ENCODE data around the gene MAMDC4.
"Not testable (repeated sequence)": the region's sequence is repeated elsewhere in the genome, so short reads cannot be mapped to it uniquely, and the experiment has no call there.

The MAMDC4 gene

DNA sequence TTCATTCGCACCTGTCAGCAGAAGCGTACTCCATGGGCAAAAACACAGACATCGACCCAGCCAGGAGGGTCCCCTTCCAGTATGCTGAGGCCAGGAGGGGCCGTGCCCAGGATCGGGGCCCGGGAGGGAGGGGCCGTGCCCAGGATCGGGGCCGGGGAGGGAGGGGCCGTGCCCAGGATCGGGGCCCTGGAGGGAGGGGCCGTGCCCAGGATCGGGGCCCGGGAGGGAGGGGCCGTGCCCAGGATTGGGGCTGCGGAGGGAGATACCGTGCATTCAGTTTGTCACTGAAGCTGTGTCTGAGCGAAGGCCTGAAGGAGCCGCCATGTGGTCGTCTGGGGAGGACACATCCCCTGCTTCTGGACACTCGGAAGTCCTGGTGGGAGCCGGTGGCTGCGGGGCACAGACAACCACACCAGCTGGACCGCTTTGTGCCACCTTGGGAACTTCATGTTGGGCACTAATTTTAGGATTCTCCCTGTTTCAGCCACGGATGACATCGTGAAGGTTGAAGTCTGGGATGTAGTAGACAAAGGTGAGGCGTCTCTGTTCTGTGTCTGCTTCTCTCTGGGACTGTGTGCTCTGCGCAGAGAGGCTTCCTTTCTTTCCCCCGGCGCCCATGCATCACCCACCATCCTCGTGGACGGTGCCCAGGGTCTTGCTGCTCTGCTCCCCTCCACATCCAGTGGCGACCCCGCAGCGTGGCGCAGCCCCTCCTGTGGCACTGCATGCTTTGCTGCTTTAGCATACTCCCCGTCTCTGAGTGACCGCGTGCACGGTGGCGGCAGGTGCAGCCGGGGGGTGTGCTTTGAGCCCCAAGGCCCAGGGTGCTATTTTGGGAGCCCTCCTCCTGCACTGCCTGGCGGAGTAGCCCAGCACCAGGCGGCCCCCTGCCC, 26.6 kb upstream of the MAMDC4 start:
- DNase-seq (ENCODE audit: low read depth) = no peak

GRCh38 chr9:136826188-136826541, 26.0 kb upstream of the MAMDC4 start:
- DNase-seq (ENCODE audit: low read depth) = no peak

DNA sequence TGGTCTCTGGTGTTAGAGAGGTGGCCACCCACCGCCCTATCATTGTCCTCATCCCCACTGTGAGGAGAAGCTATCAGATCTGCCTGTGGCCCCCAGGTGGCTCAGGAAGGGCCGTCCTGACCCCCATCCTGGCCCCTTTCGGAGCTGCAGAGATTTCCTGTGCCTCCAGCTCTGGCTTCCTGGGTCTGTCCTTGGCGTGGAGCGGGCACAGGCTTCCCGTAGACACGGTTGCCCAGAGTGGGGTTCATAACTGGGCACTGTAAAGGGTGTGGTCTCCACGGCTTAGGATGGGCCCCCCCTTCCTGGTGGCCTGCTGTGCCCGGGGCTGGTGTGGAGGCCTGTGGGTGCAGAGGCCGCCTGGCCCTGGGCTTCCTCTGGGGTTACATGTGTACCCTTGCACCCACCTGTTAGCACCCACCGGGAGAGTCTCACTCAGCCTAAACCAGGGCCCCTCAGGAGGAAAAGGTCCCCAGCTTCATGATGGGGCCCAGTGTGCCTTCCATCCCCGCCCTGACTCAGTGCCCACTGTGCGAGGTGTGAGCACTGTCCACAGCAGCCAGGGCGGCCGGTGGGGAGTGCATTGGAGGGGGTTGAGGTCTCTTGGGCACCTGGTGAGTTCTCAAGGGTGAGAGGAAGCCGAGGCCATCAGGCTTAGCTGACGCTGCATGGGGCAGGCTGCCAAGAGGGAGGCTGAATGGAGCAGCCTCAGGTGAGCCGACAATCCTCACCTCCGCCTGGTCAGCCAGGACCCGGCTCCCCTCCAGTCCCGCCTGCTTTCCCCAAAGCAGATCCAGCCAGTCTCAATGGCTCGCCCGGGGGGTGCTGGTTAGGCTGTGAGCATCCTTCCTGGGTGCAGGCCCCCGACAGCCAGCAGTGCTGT, 25.2 kb upstream of the MAMDC4 start:
- no peak for DNase-seq (ENCODE audit: low read depth)

DNA sequence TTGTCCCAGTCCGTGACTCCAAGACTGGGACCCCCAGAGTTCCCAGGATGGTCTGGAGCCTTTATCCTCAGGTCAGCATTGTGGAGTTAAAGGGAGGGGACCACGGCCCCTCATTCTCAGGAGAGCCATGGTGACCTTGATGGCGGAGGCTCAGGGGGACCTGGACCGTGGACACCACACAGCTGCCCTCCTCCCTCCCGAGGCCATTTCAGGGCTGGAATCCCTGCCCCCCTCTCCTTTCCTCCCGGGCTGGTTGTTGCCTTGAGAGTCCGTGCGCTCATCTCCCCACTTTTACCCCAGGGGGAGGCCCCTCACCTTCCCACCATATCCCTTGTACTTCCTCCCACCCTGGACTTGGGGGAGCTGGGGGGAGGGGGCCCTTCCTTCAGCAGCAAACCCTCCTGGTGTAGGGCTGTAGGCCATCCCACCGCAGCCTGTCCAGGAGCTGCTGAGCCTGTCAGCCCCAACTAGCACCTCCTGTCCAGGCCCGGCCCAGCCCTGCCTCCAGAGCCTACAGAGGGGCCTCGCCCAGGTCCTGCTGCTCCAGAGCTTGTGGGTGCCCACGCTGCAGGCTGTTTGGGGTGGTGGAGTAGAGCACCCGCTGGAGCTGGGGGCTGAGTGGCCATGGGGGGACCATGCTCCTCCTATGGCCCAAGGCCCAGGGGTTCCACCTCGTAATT, 24.2 kb upstream of the MAMDC4 start:
- DNase-seq (ENCODE audit: low read depth) = no peak

DNA sequence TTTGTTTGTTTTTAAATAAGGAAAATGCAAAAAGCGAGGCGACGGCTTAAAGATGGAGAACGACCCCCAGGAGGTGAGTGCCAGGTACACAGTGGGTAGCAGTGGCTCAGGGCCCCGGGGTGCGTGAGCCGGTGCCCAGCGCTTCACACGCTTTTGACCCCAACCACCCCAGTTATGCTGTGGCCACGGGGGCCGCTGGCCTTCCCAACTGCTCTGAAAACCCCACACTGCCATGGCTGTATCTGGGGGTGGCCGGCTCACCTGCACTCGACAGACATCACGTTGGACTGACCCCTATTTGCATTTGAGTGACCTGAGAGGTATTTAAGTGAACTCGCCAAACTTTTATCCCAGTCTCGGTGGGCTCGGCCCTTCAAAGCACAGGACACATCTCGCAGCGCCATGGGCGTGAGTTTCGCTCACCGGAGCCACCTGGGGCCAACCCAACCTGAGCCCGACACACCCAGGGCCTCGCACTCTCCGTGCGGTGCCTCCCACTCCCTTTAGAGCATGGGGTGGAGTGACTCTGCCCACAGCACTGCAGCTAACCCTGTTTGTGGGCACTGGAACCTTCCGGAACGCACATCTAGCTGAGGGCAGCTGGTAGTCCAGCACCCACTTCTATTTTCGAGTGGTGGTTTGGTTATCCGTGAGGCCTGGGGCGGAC, 23.5 kb upstream of the MAMDC4 start:
- DNase-seq (ENCODE audit: low read depth) = no peak

DNA sequence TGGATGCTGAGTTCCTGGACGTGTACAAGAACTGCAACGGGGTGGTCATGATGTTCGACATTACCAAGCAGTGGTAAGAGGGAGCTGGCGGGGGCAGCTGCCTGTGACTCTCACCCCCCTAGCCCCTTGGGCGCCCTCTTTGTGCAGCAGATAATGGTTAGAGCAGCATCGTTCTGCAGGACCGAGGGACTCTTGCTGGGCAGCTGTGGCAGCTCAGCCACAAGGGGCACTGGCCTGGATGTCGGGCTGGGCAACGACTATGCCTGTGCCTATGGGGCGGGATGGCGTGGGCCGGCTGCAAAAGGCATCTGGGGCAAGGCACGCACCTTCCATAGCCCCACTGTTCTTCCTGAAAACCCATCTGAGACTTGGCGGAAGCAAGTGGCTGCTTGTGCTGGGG, 22.7 kb upstream of the MAMDC4 start:
- no peak for DNase-seq (ENCODE audit: low read depth)

- no peak for DNase-seq (ENCODE audit: low read depth)
Measured at GRCh38 chr9:136829981-136830885, 21.9 kb upstream of the MAMDC4 start.

DNA sequence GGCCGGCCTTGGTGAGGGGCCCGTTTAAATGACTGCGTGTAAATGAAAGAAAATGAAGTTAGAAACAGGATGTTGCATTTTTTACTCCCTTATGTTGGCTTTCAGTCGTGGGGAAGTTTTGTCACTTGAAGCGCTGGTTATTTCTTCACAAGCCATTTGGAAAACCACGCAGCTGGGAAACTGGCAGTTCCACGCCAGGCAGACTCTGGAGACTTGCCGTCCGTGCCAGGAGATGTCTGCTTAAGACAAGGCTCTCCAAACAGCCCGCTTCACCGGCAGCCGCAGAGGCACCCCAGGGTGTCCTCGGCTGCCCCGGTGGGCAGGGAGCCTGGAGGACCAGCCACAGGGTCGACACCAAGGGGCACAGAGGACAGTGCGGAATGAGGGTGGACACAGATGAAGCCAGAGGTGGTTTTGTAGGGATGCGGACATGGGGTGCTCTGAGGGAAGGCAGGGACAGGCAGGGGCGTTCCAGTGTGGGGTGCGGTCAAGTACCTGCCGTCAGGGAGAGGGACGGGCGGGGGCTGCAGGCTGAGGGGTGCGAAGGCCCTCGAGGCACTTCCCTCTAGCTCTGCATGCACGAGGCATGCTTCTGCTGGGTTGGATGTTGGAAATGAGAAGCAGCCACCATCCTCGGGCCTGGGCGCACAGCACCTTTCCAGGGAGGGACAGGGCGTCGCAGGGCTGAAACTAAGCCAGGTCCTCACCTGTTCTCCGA, 21.0 kb upstream of the MAMDC4 start:
- no peak for DNase-seq (ENCODE audit: low read depth)

- no peak for DNase-seq (ENCODE audit: low read depth)
Measured at GRCh38 chr9:136831720-136832104, 20.4 kb upstream of the MAMDC4 start.

- DNase-seq (ENCODE audit: low read depth) = no peak
Measured at GRCh38 chr9:136832581-136832980, 19.6 kb upstream of the MAMDC4 start.

- not testable (repeated sequence) for DNase-seq (ENCODE audit: low read depth)
Measured at GRCh38 chr9:136833381-136834048, 18.6 kb upstream of the MAMDC4 start.

DNA sequence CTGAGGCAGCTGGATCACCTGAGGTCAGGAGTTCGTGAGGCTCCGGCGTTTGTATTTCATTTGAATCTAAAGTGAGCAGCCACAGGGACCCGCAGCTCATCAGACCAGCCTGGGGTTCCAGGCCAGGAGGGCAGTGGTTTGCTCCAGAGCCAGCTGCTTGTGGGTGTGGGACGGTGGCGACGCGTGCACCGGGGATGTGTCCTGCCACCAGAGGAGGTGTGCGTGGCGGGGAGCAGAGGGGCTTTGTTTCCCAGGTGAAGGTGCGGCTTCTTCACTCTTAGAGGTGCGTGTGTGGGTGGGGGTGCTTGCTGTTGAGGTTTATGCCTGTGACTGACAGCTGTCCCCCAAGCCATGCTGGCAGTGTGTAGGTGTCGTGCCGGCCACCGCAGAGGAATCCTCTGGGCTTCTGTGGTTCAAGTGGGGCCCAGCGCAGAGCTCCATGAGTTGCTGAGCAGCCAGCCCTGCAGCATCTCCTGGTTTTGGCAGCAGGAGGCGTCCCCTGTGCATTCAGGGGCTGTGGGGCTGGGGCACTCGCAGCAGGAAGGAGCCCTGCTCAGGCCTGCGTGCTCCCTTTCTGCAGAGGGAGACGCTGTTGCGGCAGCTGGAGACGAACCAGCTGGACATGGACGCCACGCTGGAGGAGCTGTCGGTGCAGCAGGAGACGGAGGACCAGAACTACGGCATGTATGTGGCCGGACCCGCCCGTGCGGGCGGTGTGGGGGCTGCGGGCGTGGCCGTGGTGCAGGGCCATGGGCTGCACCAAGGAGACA, 16.8 kb upstream of the MAMDC4 start:
- no peak for DNase-seq (ENCODE audit: low read depth)

DNA sequence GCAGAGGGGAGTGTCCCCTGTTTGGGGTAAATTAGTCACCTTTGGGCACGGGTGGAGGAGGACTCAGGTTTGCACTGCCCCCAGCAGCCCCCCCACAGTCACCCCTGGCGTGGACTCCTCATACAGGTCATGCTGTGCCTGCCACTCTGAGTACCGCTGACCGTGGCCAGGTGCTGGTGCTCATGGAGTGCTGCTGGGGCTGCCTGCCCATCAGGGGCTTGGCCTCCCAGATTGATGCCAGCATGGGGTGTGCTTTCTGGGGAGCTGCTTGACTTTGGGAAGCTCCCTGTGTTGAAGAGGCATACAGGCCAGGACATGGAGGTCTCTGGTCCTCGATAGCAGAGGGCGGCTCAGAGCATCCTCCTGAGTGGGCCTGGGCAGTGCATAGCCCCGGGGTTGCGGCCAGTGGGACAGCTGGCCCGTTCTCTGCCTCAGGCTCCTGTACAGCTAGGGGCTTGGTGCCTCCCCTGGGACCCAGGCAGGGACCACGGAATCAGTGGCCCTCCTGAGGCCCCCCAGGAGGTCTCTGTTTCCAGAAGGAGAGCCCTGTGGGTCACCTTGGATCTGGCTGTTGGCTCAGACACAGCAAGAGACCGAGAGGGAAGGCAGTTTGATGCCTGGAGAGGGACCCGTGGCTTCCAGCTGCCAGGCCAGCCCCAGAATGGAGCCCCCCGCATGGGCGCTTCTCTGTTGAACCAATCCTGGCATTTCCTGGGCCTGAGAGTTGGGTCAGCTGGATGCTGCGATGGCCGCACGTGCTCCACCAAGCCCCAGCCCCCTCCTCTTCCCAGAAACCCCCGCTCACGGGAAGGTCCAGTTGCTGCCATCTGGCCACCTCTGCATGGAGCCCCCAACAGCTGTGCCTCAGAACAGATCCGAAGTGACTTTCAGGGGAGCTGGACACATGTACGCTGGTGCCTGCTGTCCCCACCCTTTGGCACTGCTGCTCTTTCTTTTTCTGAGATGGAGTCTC, 15.9 kb upstream of the MAMDC4 start:
- DNase-seq (ENCODE audit: low read depth) = no peak

- no peak for DNase-seq (ENCODE audit: low read depth)
Measured at GRCh38 chr9:136837146-136837855, 14.8 kb upstream of the MAMDC4 start.

- DNase-seq (ENCODE audit: low read depth) = not testable (repeated sequence)
Measured at GRCh38 chr9:136837856-136838277, 14.3 kb upstream of the MAMDC4 start.

- DNase-seq (ENCODE audit: low read depth) = no peak
Measured at GRCh38 chr9:136838314-136839228, 13.6 kb upstream of the MAMDC4 start.
